GM23248 (cell line): ENCODE data around the gene SPEG. TPM values are rescaled to one million over a fixed set of nuclear protein-coding genes. Genes with fewer than 3 reads are reported as not detected.

ENCODE experiments used
- DNase-seq: peaks from one replicate; pipeline ENCODE4 v3.0.0-alpha.2; 2015
- H2AFZ ChIP-seq: fragments of 200-600 bp; sonication (generic); 2 replicates; pipeline ENCODE4 v1.6.1; 2016; ENCODE audit warnings: antibody characterized with exemption
- H3F3A ChIP-seq: fragments of 200-600 bp; sonication (generic); 2 replicates; pipeline ENCODE4 v1.6.1; 2016; ENCODE audit warnings: mild to moderate bottlenecking, antibody characterized with exemption, mixed run types; ENCODE audit not compliant: insufficient read depth
- H3K27ac ChIP-seq: fragments of 200-600 bp; sonication (generic); 2 replicates; pipeline ENCODE4 v1.5.1; 2016; ENCODE audit warnings: mild to moderate bottlenecking
- H3K27me3 ChIP-seq: fragments of 200-600 bp; sonication (generic); replicated peaks from 2 replicates; pipeline ENCODE4 v1.6.1; 2016; ENCODE audit warnings: mild to moderate bottlenecking; ENCODE audit not compliant: insufficient read depth
- H3K36me3 ChIP-seq: fragments of 200-600 bp; sonication (generic); 2 replicates; pipeline ENCODE4 v1.6.1; 2016; ENCODE audit warnings: low read depth, mild to moderate bottlenecking
- H3K4me1 ChIP-seq: fragments of 200-600 bp; sonication (generic); 2 replicates; pipeline ENCODE4 v1.6.1; 2016; ENCODE audit warnings: mild to moderate bottlenecking; ENCODE audit not compliant: insufficient read depth
- H3K4me2 ChIP-seq: fragments of 200-600 bp; sonication (generic); one replicate; pipeline ENCODE4 v1.6.1; 2016; ENCODE audit warnings: mild to moderate bottlenecking; ENCODE audit not compliant: unreplicated experiment
- H3K4me3 ChIP-seq: fragments of 200-600 bp; sonication (generic); 2 replicates; pipeline ENCODE4 v1.5.1; 2016; ENCODE audit warnings: mild to moderate bottlenecking
- H3K79me2 ChIP-seq: fragments of 200-600 bp; sonication (generic); 2 replicates; pipeline ENCODE4 v1.6.1; 2016; ENCODE audit warnings: mild to moderate bottlenecking; ENCODE audit not compliant: insufficient read depth
- H3K9ac ChIP-seq: fragments of 200-600 bp; sonication (generic); 2 replicates; pipeline ENCODE4 v1.6.1; 2016; ENCODE audit warnings: mild to moderate bottlenecking
- H3K9me2 ChIP-seq: fragments of 200-600 bp; sonication (generic); 2 replicates; pipeline ENCODE4 v1.6.1; 2016; ENCODE audit warnings: mixed run types, mild to moderate bottlenecking, moderate library complexity; ENCODE audit not compliant: insufficient read depth
- H3K9me3 ChIP-seq: fragments of 200-600 bp; sonication (generic); one replicate; pipeline ENCODE4 v1.6.1; 2017; ENCODE audit warnings: low read depth
- H4K20me1 ChIP-seq: fragments of 200-600 bp; sonication (generic); 2 replicates; pipeline ENCODE4 v1.6.0; 2016; ENCODE audit not compliant: insufficient read depth
- EZH2 ChIP-seq: fragments of 200-600 bp; sonication (generic); IDR thresholded peaks from 2 replicates; pipeline ENCODE4 v1.6.1; 2018; ENCODE audit warnings: antibody characterized with exemption, mild to moderate bottlenecking; ENCODE audit not compliant: insufficient read depth, poor library complexity, severe bottlenecking
- EZH2phosphoT487 ChIP-seq: fragments of 200-600 bp; sonication (generic); IDR thresholded peaks from 2 replicates; pipeline ENCODE4 v1.6.1; 2018; ENCODE audit warnings: antibody characterized with exemption, moderate library complexity, mild to moderate bottlenecking, low read depth; ENCODE audit not compliant: insufficient read depth
- WGBS, 2 experiments: methylation state at CpG; one replicate each; pipeline ENCODE4 v1.1.6; 2015 to 2017; ENCODE audit warnings: low lambda C conversion rate in 2 of 2, low coverage in 1 of 2; ENCODE audit errors: missing lambda C conversion rate in 2 of 2; 5-methylcytosine and 5-hydroxymethylcytosine counted together
- in situ Hi-C: fragments of 300-500 bp; cut with MboI; formaldehyde crosslinking; loops from 2 replicates; pipeline ENCODE4 v1.15.0; 2020
- polyA plus RNA-seq: library from polyadenylated mRNA; unstranded; fragments of >200 nt; fragmentation: Nextera tagmentation; extraction: Ambion mirVana; gene quantifications from 2 replicates; pipeline ENCODE4 v1.2.1, GENCODE V29; 2016
- total RNA-seq: library from RNA; depleted of rRNA; stranded (reverse); fragments of >200 nt; shearing (Covaris generic); gene quantifications from 2 replicates; pipeline ENCODE4 v1.2.3, GENCODE V29; 2014

The SPEG gene
- total and polyA plus RNA-seq, 2 experiments from 2014 or later = 9.4 to 26.5 TPM

GRCh38 chr2:219438453-219438852 lies 3.8 kb downstream of the SPEG start:
- Histone ChIP-seq H3K4me2 (no peak overlapping the region), H2AFZ (no peak overlapping the region), H3K27me3 (no peaks in the 10 kb centered on the region), H3K9me3 (no peaks in the 10 kb centered on the region), H3K36me3 (no peaks in the 10 kb centered on the region), H3K9me2 (no peaks in the 10 kb centered on the region), H3F3A (peaks cover 12% of the 10 kb centered on the region; the same call in 1 of the 2 replicates), H4K20me1 (no peaks in the 10 kb centered on the region), H3K79me2 (peaks cover 8% of the 10 kb centered on the region), H3K4me1 (0 out of 2 replicates have a peak, but pooled peaks cover 17% of the 10 kb centered on the region), H3K9ac (no peak overlapping the region), H3K4me3 (no peak overlapping the region), H3K27ac (no peak overlapping the region)
- 89 to 90% methylated on average over 4 of the region's 4 CpGs for WGBS, 2 experiments
- DNase-seq = no peak
- in situ Hi-C loops = no loop called here
- TF ChIP-seq EZH2phosphoT487 (no peak), EZH2 (no peak)

- Histone ChIP-seq H3K4me2 (no peak overlapping the region), H3K27ac (no peak overlapping the region), H3K79me2 (peaks cover 17% of the 10 kb centered on the region), H3K4me1 (peaks cover 24% of the 10 kb centered on the region; the same call in 1 of the 2 replicates), H3K36me3 (no peaks in the 10 kb centered on the region), H3K27me3 (no peaks in the 10 kb centered on the region), H3K9me3 (no peaks in the 10 kb centered on the region), H3K4me3 (no peak overlapping the region), H2AFZ (no peak overlapping the region), H3K9me2 (no peaks in the 10 kb centered on the region), H3F3A (peaks cover 12% of the 10 kb centered on the region; the same call in 1 of the 2 replicates), H3K9ac (no peak overlapping the region), H4K20me1 (no peaks in the 10 kb centered on the region)
- TF ChIP-seq EZH2 (no peak), EZH2phosphoT487 (no peak)
- 68 to 76% methylated on average over 6 of the region's 6 CpGs for WGBS, 2 experiments
- in situ Hi-C loops = no loop called here
- no peak for DNase-seq
Measured at GRCh38 chr2:219439506-219439905, 4.9 kb downstream of the SPEG start.

- Histone ChIP-seq H3K4me3 (peak overlapping the region; percentile 64; the same call in 1 of the 2 replicates), H3K4me1 (peaks cover 25% of the 10 kb centered on the region), H3K27ac (peak overlapping the region; percentile 57), H2AFZ (no peak overlapping the region), H4K20me1 (no peaks in the 10 kb centered on the region), H3K9me3 (no peaks in the 10 kb centered on the region), H3K27me3 (no peaks in the 10 kb centered on the region), H3K9ac (peak overlapping the region; percentile 60), H3K36me3 (no peaks in the 10 kb centered on the region), H3K4me2 (peak overlapping the region; percentile 81), H3K79me2 (peaks cover 17% of the 10 kb centered on the region), H3K9me2 (no peaks in the 10 kb centered on the region), H3F3A (peaks cover 12% of the 10 kb centered on the region; the same call in 1 of the 2 replicates)
- DNase-seq = peak; percentile 73
- TF ChIP-seq EZH2phosphoT487 = no peak
- TF ChIP-seq EZH2 = no peak
- in situ Hi-C loops = no loop called here
- 93 to 97% methylated on average over 6 of the region's 6 CpGs for WGBS, 2 experiments
Measured at GRCh38 chr2:219440388-219441256, 6.0 kb downstream of the SPEG start.

GRCh38 chr2:219441451-219442255 lies 7.0 kb downstream of the SPEG start:
- Histone ChIP-seq H3K27ac (peak overlapping the region; percentile 57), H3K36me3 (no peaks in the 10 kb centered on the region), H3F3A (peaks cover 12% of the 10 kb centered on the region; the same call in 1 of the 2 replicates), H3K4me1 (peaks cover 34% of the 10 kb centered on the region), H3K9ac (peak overlapping the region; percentile 60), H3K4me2 (peak overlapping the region; percentile 86), H3K27me3 (no peaks in the 10 kb centered on the region), H3K9me2 (no peaks in the 10 kb centered on the region), H3K9me3 (no peaks in the 10 kb centered on the region), H3K4me3 (peak overlapping the region; percentile 64), H3K79me2 (peaks cover 17% of the 10 kb centered on the region), H2AFZ (peak overlapping the region; percentile 53), H4K20me1 (no peaks in the 10 kb centered on the region)
- no peak for TF ChIP-seq EZH2
- no peak for TF ChIP-seq EZH2phosphoT487
- DNase-seq = peak; percentile 87
- in situ Hi-C loops = no loop called here
- WGBS, 2 experiments = 1 to 6% methylated on average over 15 to 60 of the region's 78 CpGs
